AG08396 (cell line): ENCODE data around the gene LRRC14B.
A peak's percentile ranks its signal among the peaks of the same experiment; 100 is the strongest.

Experiments
- DNase-seq: peaks from one replicate; pipeline ENCODE4 v3.0.0; 2012; ENCODE audit warnings: low spot score, mixed read lengths

LRRC14B gene

DNA sequence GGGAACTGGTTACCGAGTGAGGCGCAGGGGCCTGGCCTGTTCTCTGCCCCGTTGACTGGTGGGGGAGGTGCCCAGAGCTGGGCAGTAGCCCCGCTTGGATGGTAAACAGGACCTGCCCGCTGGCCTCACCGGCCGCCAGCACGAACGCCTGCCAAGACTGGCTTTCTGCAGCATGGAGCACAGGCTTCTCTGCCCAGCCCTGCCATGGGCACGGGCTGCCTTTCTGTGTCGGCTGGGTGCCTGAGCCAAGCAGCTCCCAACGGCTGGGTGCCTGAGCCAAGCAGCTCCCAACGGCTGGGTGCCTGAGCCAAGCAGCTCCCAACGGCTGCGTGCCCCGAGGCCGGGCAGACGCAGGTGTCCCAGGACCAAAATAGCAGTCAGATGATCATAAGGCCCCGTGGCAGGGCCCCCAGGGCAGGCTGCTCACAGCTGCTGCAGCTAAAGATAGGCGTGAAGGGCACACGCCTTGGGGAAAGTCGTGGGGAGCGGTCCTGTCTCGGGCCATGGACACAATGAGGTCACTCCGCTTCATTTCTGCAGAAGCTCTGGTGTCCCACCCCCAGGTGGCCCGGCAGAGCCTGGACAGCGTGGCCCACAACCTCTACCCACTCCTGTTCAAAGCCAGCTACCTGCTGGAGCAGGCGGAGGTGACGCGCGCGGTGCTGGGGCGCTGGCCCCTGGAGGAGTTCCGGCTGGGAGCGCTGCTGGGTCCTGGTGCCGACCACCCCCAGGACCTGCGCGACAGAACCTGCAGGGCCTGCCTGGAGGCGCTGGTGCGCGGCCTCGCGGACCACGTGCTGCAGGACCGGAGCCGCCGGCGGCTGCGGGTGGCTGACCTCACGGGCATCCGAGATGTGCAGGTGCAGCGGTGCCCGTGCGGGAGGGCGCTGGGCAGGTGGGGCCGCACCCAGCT is at the start of gene LRRC14B:
TSS of gene LRRC14B (plus strand) at position 460 of the 913 bp plus-strand sequence. CDS start at position 504, 44 bp downstream.
- DNase-seq = no peak

DNA sequence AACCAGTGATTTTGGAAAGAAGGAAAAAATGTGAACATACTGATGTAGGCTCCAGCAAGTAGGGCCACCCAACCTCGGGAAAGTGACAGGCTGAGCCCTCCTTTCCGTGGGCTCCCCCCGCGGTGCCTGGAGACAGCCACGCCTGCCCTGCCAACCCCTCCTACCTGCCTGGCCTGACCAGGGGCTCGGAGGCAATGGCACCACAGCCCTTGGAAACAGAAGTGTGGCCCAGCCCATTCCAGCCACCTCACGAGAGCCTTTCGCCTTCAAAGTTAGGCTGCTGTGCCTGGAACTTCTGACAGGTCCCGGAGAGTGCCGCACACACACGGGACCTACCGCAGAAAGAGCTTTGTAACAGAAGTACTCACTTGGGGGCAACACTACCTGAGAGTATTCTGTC is 49.5 kb upstream of the LRRC14B start:
- DNase-seq = peak; percentile 5

DNA sequence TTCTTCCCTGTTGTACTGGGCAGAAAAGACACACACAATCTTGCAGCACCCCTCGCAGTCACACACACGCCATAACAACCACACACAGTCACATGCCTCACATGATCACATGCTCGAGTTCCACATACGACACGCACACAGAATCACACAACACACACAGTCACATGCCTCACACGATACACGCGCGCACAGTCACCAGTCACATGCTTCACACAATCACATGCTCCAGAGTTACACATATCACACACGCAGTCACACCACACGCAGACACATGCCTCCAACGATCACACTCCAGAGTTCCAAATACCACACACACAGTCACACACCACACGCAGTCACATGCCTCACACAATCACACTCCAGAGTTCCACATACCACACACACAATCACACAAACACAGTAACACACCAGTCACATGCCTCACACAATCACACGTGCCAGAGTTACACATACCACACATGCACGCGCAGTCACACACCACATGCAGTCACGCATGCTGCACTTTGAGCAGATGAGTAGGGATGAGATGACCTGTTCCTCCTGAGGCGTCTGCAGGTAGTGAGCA is 49.0 kb upstream of the LRRC14B start:
- peak; percentile 5 for DNase-seq

DNA sequence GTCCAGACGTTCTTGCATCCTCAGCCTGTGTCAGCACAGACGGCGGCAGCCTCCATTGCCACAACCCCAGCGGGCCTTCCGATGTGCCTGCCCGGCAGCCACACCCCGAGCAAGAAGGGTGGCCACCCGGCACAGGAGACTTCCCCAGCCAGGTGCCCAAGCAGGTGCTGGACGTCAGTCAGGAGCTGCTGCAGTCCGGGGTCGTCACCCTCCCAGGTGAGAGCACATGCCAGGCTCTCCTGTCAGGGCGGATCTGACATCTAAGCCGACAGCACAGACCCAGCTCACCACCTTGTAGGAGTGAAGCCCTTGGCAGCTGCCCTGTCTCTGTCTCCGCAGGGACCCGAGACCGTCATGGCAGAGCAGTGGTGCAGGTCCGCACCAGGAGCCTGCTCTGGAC is 48.3 kb upstream of the LRRC14B start:
- DNase-seq = no peak

- no peak for DNase-seq
These were observed 46.4 kb upstream of the LRRC14B start for GRCh38 chr5:144941-145340.

GRCh38 chr5:145585-146323 is 45.5 kb upstream of the LRRC14B start:
- DNase-seq = no peak

DNA sequence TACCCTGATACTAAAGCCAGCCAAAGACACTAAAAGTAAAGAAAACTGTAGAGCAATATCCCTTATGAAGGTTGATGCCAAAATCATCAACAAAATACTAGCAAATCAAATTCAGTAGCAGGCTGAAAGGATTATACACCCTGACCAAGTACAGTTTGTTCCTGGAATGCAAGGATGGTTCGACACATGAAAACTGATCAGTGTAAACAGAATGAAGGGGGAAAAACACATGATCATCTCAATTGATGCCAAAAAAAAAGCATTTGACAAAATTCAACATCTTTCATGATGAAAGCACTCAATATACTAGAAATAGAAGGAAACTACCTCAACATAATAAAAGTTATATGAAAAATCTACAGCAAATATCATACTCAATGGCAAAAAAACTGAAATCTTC is 43.5 kb upstream of the LRRC14B start:
- no peak for DNase-seq

GRCh38 chr5:149745-150485 is 41.4 kb upstream of the LRRC14B start:
- no peak for DNase-seq

DNA sequence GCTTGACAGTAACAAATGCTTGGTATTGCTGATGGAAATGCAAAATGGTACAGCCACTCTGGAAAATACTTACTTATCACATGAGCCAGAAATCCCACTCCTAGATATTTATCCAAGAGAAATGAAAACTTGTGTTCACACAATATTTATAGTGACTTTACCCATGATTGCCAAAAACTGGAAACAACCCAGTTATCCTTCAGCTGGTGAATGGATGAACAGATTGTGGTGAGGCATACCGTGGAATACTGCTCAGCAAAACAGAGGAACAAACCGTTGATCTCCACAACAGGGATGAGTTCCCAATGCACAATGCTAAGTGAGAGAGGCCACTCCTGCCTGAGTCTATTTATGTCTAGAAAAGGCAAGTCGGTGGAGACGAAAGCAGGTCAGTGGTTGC is 40.5 kb upstream of the LRRC14B start:
- no peak for DNase-seq

DNA sequence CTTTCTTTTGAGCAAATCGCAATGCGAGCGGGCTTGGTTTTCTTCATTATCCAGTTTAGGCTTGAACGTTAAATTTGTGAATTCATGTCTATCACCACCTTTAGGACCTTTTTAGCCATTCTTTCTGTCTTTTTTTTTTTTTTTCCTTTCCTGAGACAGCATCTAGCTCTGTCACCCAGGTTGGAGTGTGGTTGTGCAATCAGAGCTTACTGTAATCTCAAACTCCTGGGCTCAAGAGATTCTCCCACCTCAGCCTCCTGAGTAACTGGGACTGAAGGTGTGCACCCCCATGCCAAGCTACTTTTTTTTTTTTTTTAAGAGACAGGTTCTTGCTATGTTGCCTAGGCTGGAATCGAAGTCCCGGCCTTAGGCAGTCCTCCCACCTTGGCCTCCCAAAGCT is 39.2 kb upstream of the LRRC14B start:
- DNase-seq = no peak

GRCh38 chr5:153256-153655 is 38.0 kb upstream of the LRRC14B start:
- no peak for DNase-seq

DNA sequence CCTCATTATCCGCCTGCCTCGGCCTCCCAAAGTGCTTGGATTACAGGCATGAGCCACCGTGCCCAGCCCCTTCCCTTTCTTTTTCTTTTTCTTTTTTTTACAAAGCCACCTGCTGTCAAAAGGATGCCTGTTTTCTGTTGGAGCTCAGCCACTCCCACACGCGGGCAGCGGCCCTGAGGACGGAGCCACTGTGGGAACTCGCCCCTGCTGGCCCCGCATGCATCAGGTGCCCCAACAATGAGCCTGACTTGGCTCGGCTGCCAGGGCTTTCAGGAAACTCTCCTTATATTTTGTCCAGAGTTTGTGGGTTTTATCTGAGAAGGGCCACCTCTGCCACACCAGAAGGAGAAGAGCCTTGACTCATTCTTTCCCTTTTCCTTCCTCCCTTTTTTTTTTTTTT is 37.1 kb upstream of the LRRC14B start:
- no peak for DNase-seq

DNA sequence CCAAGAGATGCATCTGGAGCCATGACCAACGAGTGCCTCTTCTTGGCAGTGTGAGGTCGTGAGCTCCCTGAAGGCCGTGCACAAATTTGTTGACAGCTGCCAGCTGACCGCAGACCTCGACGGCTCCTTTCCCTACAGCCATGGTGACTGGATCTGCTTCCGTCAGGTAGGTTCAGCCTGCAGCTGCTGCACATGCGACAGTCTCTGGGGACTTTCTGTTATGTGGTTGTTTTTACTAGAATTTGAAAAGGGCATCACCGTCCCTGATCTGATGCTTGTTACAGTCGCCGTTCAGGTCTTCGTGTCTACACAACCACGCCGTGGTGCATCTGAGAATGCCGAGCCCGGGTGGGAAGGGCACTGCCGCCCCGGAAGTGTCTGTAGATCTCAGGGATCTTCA is 36.5 kb upstream of the LRRC14B start:
- DNase-seq = no peak

DNA sequence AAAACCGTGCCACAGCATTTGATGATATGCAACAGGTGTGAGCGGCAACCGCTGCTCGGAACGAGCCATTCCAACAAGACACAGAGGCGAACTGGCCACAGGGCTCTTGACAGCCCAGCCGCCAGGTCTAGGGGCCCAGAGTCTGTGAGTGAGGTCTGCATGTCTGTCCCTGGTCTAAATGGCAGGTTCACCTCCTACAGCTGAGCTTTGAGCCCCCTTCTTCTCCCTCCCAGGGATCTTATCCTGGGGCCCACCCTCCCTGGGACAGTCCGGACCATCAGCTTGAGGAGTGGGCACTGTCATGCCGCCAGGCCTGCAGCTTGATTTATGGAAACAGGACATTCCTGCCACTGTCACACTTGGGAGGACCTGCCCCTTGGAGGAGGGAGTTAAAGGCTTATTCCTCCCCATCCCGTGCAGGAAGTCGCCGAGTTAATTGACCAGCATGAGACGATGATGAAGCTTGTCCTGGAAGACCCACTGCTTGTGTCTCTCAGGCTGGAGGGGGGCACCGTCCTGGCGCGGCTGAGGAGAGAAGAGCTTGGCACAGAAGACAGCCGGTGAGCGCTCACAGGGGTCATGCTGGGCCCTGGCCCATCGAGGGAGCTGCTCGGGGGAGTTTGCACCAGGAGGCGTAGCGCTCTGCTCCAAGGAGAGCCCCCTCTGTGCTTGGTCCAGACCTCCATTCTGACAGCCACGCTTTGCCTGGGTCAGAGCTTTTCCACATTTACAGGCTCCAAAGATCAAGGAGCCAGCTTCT is 35.5 kb upstream of the LRRC14B start:
- DNase-seq = no peak

DNA sequence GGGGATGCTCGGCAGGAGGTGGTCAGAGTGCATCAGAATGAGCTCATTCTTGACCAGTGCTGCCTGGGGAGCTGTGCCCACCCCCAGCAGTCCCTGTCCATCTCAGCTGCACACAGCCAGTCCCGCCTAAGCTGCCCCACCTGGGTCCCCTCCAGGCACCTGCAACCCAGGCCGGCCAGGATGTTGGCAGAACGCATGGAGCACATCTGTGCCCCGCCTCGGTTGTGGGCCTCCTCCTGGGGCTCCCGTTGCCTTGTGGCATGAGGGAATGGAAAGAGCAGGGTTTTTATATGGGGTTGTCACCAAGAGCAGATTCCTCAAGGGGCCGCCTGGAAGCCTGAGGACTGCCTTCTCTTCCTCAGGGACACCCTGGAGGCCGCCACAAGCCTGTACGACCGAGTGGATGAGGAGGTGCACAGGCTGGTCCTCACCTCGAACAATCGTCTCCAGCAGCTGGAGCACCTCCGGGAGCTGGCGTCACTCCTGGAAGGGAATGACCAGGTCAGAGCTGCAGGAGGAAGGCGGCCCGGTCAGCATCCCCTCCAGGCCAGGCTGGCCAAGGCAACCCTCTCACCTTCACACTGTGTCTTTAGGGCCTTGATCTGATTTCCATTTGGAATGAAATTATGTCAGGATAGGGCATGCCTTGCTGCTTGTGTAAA is 34.8 kb upstream of the LRRC14B start:
- DNase-seq = no peak

DNA sequence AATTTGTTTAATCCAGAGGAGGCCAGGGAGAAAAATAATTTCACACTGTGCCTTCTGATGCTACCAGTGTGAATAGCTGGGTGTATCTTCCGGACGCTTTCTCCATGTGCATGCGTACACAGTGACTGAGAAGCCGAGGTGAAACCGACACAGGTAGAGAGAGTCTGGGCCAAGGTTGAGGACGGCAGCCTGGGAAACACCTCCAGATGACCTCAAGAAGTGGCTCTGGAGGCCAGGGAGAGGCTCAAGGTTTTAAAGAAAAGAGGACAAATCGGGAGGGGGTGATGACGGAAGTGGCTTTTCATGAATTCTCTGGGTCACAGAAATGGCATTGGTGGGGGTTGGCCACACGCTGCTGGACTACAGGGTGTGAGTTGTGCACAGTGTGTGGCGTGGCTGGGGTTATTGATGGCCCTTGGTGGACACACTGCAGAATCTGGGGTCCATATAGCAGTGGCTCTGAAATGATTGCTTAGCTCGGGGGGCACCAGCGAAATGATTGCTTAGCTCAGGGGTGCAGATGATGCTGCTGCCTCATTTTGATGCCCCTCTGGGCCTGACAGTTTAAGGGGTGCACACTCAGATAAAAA is 34.1 kb upstream of the LRRC14B start:
- DNase-seq = no peak

- no peak for DNase-seq
These were observed 33.5 kb upstream of the LRRC14B start for GRCh38 chr5:157801-158200.

- DNase-seq = no peak
These were observed 32.4 kb upstream of the LRRC14B start for GRCh38 chr5:158807-159447.

- DNase-seq = peak; percentile 52
These were observed 31.7 kb upstream of the LRRC14B start for GRCh38 chr5:159448-160172.
